Sigmoid colon (tissue), 7 donors: ENCODE measurements around the gene CABYR. TPM values are rescaled to one million over a fixed set of nuclear protein-coding genes. Genes with fewer than 3 reads are reported as not detected.

Experiments
- DNase-seq: peaks from one replicate; pipeline ENCODE4 v3.0.0-alpha.2; 2019
- H3K27ac ChIP-seq, 4 donors: fragments of 200-600 bp; sonication (generic); one replicate each; pipeline ENCODE4 v1.5.1; 2016 to 2019; ENCODE audit warnings: mild to moderate bottlenecking in 1 of 4
- H3K27me3 ChIP-seq, 3 donors: fragments of 200-600 bp; sonication (generic); one replicate each; pipeline ENCODE4 v1.5.1; 2019; ENCODE audit warnings: mild to moderate bottlenecking in 1 of 3
- H3K36me3 ChIP-seq, 4 donors: fragments of 200-600 bp; sonication (generic); one replicate each; pipeline ENCODE4 v1.5.1; 2016 to 2019
- H3K4me1 ChIP-seq, 4 donors: fragments of 200-600 bp; sonication (generic); one replicate each; pipeline ENCODE4 v1.5.1; 2017 to 2019
- H3K4me3 ChIP-seq, 4 donors: fragments of 200-600 bp; sonication (generic); one replicate each; pipeline ENCODE4 v1.5.1; 2017 to 2019; ENCODE audit warnings: mild to moderate bottlenecking in 2 of 4, moderate library complexity in 1 of 4
- H3K9me3 ChIP-seq, 4 donors: fragments of 200-600 bp in 3 of 4; sonication (generic) in 3 of 4; one replicate each; pipeline versions ENCODE4 v1.5.1 to v1.6.1; 2013 to 2019
- EP300 ChIP-seq, 4 donors: sonication (generic); formaldehyde crosslinking; IDR thresholded peaks; one replicate each; pipeline ENCODE4 v1.6.1; 2017; ENCODE audit warnings: antibody characterized with exemption in 4 of 4
- POLR2A ChIP-seq, 2 donors: fragments of 450-650 bp; IDR thresholded peaks; one replicate each; pipeline ENCODE4 v1.6.1; 2016; ENCODE audit warnings: antibody characterized with exemption in 2 of 2, mild to moderate bottlenecking in 2 of 2, moderate library complexity in 2 of 2
- POLR2AphosphoS5 ChIP-seq, 4 donors: sonication (generic); formaldehyde crosslinking; IDR thresholded peaks; one replicate each; pipeline ENCODE4 v1.6.1; 2017; ENCODE audit warnings: antibody characterized with exemption in 4 of 4
- WGBS, 2 donors: extraction: QIAGEN DNeasy Blood & Tissue Kit; methylation state at CpG; one replicate each; pipeline ENCODE4 v1.1.7; 2013; 5-methylcytosine and 5-hydroxymethylcytosine counted together
- intact Hi-C: fragments of 100-400 bp; cut with DNase I; formaldehyde crosslinking; loops from one replicate; pipeline ENCODE4 v1.15.1; 2023
- polyA plus RNA-seq, 3 donors: library from polyadenylated mRNA; stranded (reverse); fragments of 200-250 nt; gene quantifications; one replicate each; pipeline ENCODE4 v1.2.3, GENCODE V29; 2013
- total RNA-seq, 4 donors: library from RNA; depleted of rRNA; stranded (reverse); fragments of >200 nt; gene quantifications; one replicate each; pipeline ENCODE4 v1.1.0, GENCODE V29; 2016
- TF ChIP-seq, protein P1 (sequence below), 4 experiments: fragments of 450-650 bp in 3 of 4; fragments of 200-600 bp in 1 of 4; IDR thresholded peaks; one replicate each; pipeline ENCODE4 v1.5.1; 2016 to 2019; ENCODE audit warnings: antibody characterized with exemption in 4 of 4, mild to moderate bottlenecking in 3 of 4, moderate library complexity in 2 of 4
- donor health status: healthy with polysubstance abuse.
- donor health status: Bipolar disorder and iron deficiency.
- donor health status: healthy.

The CABYR gene
- total and polyA plus RNA-seq, 7 donors = 0.83 to 1.3 (median 1.1) TPM; not detected in 2

GRCh38 chr18:24199372-24199962 lies 60.6 kb downstream of the CABYR start:
- Histone ChIP-seq H3K4me3 (no peak overlapping the region), H3K4me1 (peaks cover 0 to 40% (median 28%) of the 10 kb centered on the region in 4 donors), H3K9me3 (no peaks in the 10 kb centered on the region), H3K36me3 (peaks cover 0 to 9% (median 0%) of the 10 kb centered on the region in 4 donors), H3K27me3 (no peaks in the 10 kb centered on the region), H3K27ac (peak overlapping the region in 2 of 4 donors; percentile 45 to 61)
- intact Hi-C loops = no loop called here
- DNase-seq = no peak
- WGBS, 2 donors = 85 to 90% methylated on average over 5 of the region's 5 CpGs
- TF ChIP-seq, protein P1, sequence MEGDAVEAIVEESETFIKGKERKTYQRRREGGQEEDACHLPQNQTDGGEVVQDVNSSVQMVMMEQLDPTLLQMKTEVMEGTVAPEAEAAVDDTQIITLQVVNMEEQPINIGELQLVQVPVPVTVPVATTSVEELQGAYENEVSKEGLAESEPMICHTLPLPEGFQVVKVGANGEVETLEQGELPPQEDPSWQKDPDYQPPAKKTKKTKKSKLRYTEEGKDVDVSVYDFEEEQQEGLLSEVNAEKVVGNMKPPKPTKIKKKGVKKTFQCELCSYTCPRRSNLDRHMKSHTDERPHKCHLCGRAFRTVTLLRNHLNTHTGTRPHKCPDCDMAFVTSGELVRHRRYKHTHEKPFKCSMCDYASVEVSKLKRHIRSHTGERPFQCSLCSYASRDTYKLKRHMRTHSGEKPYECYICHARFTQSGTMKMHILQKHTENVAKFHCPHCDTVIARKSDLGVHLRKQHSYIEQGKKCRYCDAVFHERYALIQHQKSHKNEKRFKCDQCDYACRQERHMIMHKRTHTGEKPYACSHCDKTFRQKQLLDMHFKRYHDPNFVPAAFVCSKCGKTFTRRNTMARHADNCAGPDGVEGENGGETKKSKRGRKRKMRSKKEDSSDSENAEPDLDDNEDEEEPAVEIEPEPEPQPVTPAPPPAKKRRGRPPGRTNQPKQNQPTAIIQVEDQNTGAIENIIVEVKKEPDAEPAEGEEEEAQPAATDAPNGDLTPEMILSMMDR (IDR thresholded peaks at IDR 0.05) = no peak

DNA sequence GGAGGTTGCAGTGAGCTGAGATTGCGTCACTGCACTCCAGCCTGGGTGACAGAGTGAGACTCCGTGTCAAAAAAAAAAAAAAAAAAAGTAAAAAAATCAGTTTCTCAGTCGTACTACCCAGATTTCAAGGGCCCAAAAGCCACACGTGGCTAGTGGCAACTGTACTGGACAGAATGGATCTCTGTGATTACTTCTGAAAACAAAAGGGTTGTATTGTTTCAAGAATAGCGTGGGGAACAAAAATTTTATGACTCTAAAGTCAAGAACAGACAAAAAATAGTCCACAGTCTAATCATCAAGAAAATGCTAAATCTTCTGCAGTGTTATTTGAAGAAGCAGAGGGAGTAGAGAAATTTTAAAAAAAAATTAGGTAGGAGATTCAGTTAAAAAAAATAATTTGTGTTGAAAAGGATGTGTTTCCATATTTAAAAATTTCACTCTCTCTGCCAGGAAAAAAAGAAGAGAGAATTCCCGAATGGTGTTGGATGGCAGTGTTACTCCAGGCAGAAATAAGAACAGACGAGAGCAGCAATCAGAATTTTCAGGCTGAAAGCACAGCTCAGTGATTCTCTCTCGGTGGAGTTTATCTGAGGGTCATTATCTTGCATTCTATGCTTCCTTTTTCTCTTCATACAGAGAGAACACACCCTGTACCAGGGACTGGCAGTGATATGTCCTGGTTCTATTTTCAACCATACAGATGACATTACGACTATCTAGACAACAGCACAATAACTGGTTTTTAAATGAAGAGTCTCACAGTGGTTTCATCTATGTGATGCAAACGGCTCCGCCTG lies 61.8 kb downstream of the CABYR start:
- peaks cover 0 to 40% (median 28%) of the 10 kb centered on the region in 4 donors for H3K4me1 ChIP-seq
- 77 to 82% methylated on average over 11 of the region's 11 CpGs for WGBS, 2 donors
- no peak overlapping the region for H3K4me3 ChIP-seq
- no peaks in the 10 kb centered on the region for H3K9me3 ChIP-seq
- intact Hi-C loops = no loop called here
- no peak for DNase-seq
- peaks cover 0 to 2% (median 0%) of the 10 kb centered on the region in 4 donors for H3K36me3 ChIP-seq
- no peaks in the 10 kb centered on the region for H3K27me3 ChIP-seq
- peak overlapping the region in 2 of 4 donors; percentile 58 to 61 for H3K27ac ChIP-seq
- TF ChIP-seq POLR2A (IDR thresholded peaks at IDR 0.05) (no peak), POLR2AphosphoS5 (IDR thresholded peaks at IDR 0.05) (no peak), EP300 (IDR thresholded peaks at IDR 0.05) (no peak)
- TF ChIP-seq, protein P1 (IDR thresholded peaks at IDR 0.05) = no peak

GRCh38 chr18:24201699-24202687 lies 63.1 kb downstream of the CABYR start:
- Histone ChIP-seq H3K4me3 (no peak overlapping the region), H3K27me3 (no peaks in the 10 kb centered on the region), H3K4me1 (peaks cover 0 to 40% (median 28%) of the 10 kb centered on the region in 4 donors), H3K27ac (peak overlapping the region in 2 of 4 donors; percentile 58 to 61), H3K9me3 (no peaks in the 10 kb centered on the region), H3K36me3 (no peaks in the 10 kb centered on the region)
- DNase-seq = no peak
- intact Hi-C loops = no loop called here
- TF ChIP-seq POLR2A (IDR thresholded peaks at IDR 0.05) (no peak), POLR2AphosphoS5 (IDR thresholded peaks at IDR 0.05) (peak in 3 of 4 donors; percentile 46 to 75 (median 48))
- TF ChIP-seq, protein P1 (IDR thresholded peaks at IDR 0.05) = no peak
- 77 to 87% methylated on average over 8 of the region's 8 CpGs for WGBS, 2 donors

GRCh38 chr18:24204904-24205303 lies 66.0 kb downstream of the CABYR start:
- no peak for TF ChIP-seq POLR2A (IDR thresholded peaks at IDR 0.05)
- no peak for TF ChIP-seq EP300 (IDR thresholded peaks at IDR 0.05)
- TF ChIP-seq, protein P1 (IDR thresholded peaks at IDR 0.05) = no peak
- TF ChIP-seq POLR2AphosphoS5 (IDR thresholded peaks at IDR 0.05) = no peak
- H3K4me3 ChIP-seq = no peak overlapping the region
- WGBS, 2 donors = 91 to 93% methylated on average over 3 of the region's 3 CpGs
- no peaks in the 10 kb centered on the region for H3K27me3 ChIP-seq
- H3K4me1 ChIP-seq = peaks cover 0 to 34% (median 25%) of the 10 kb centered on the region in 4 donors
- H3K36me3 ChIP-seq = no peaks in the 10 kb centered on the region
- H3K27ac ChIP-seq = no peak overlapping the region
- intact Hi-C loops = no loop called here
- no peak for DNase-seq
- H3K9me3 ChIP-seq = no peaks in the 10 kb centered on the region
